Stimulated activated naive CD8-positive, alpha-beta T cell treated with anti-CD3 and anti-CD28 coated beads, Interleukin-15, amount 100 ng/mL, for 72 hours (primary cell): ENCODE measurements around the gene RBL1.
A peak's percentile ranks its signal among the peaks of the same experiment; 100 is the strongest.
"Not testable (repeated sequence)": the region's sequence is repeated elsewhere in the genome, so short reads cannot be mapped to it uniquely, and the experiment has no call there.

Experiments
- ATAC-seq: fragments of 150-1000 bp; cut with Tn5 transposase; 2 replicates; pipeline ENCODE4 v1.10.0; 2021; ENCODE audit warnings: mild to moderate bottlenecking, moderate library complexity
- DNase-seq, 2 donors: peaks; one replicate each; pipeline ENCODE4 v3.0.0; 2021 to 2022
- H3K27ac Mint-ChIP-seq, 2 donors: one replicate each; pipeline ENCODE4 v1.8.0; 2022; ENCODE audit warnings: mild to moderate bottlenecking in 2 of 2, mixed read lengths in 2 of 2, moderate library complexity in 2 of 2
- H3K27me3 Mint-ChIP-seq: one replicate; pipeline ENCODE4 v1.8.0; 2022; ENCODE audit warnings: mixed read lengths
- H3K4me1 Mint-ChIP-seq: one replicate; pipeline ENCODE4 v1.8.0; 2022; ENCODE audit warnings: mild to moderate bottlenecking, mixed read lengths
- H3K4me3 Mint-ChIP-seq, 2 donors: one replicate each; pipeline ENCODE4 v1.8.0; 2022; ENCODE audit warnings: mild to moderate bottlenecking in 2 of 2, mixed read lengths in 2 of 2, moderate library complexity in 1 of 2
- H3K9me3 Mint-ChIP-seq, 2 donors: one replicate each; pipeline ENCODE4 v1.8.0; 2022; ENCODE audit warnings: mixed read lengths in 2 of 2

Gene RBL1

GRCh38 chr20:37095599-37096414 lies at the start of gene RBL1:
TSS of gene RBL1 (minus strand) at chr20:37095997. CDS start at chr20:37095928, 69 bp downstream.
- DNase-seq: peak; percentile 90 to 91
- Mint-ChIP-seq H3K4me1 (peaks cover 47% of the 10 kb centered on the region), H3K4me3 (peak within 1 kb of the TSS; percentile 98), H3K27me3 (no peaks in the 10 kb centered on the region), H3K9me3 (no peaks in the 10 kb centered on the region), H3K27ac (peak within 1 kb of the TSS; percentile 100)
- peak; percentile 89 for ATAC-seq

GRCh38 chr20:37144856-37145404 lies 49.1 kb upstream of the RBL1 start:
- no peaks in the 10 kb centered on the region for H3K9me3 Mint-ChIP-seq
- ATAC-seq (no peak), DNase-seq (no peak)
- H3K27ac Mint-ChIP-seq: no peak overlapping the region
- no peak overlapping the region for H3K4me3 Mint-ChIP-seq
- no peaks in the 10 kb centered on the region for H3K4me1 Mint-ChIP-seq
- no peaks in the 10 kb centered on the region for H3K27me3 Mint-ChIP-seq

GRCh38 chr20:37142708-37143107 lies 46.9 kb upstream of the RBL1 start:
- H3K27me3 Mint-ChIP-seq: no peaks in the 10 kb centered on the region
- no peak for ATAC-seq
- H3K27ac Mint-ChIP-seq: no peak overlapping the region
- no peak overlapping the region for H3K4me3 Mint-ChIP-seq
- H3K4me1 Mint-ChIP-seq: no peaks in the 10 kb centered on the region
- DNase-seq: no peak
- no peaks in the 10 kb centered on the region for H3K9me3 Mint-ChIP-seq

- no peak for DNase-seq
- no peaks in the 10 kb centered on the region for H3K27me3 Mint-ChIP-seq
- H3K4me3 Mint-ChIP-seq: no peak overlapping the region
- no peaks in the 10 kb centered on the region for H3K9me3 Mint-ChIP-seq
- H3K4me1 Mint-ChIP-seq: no peaks in the 10 kb centered on the region
- H3K27ac Mint-ChIP-seq: no peak overlapping the region
- no peak for ATAC-seq
Measured at GRCh38 chr20:37137547-37137946, 41.8 kb upstream of the RBL1 start.

- ATAC-seq: no peak
- DNase-seq: no peak
Measured at GRCh38 chr20:37133952-37134351, 38.2 kb upstream of the RBL1 start.

GRCh38 chr20:37131486-37131885 lies 35.7 kb upstream of the RBL1 start:
- Mint-ChIP-seq H3K4me1 (no peaks in the 10 kb centered on the region), H3K27ac (no peak overlapping the region), H3K4me3 (no peak overlapping the region), H3K9me3 (no peaks in the 10 kb centered on the region), H3K27me3 (no peaks in the 10 kb centered on the region)
- ATAC-seq (no peak), DNase-seq (no peak)

More at GRCh38 chr20:37133952-37134351, 38.2 kb upstream of the RBL1 start:
- Mint-ChIP-seq H3K4me1 (no peaks in the 10 kb centered on the region), H3K27ac (no peak overlapping the region), H3K4me3 (no peak overlapping the region), H3K9me3 (no peaks in the 10 kb centered on the region), H3K27me3 (no peaks in the 10 kb centered on the region)

- ATAC-seq (no peak), DNase-seq (no peak)
- Mint-ChIP-seq H3K4me3 (no peak overlapping the region), H3K9me3 (no peaks in the 10 kb centered on the region), H3K27ac (no peak overlapping the region), H3K27me3 (no peaks in the 10 kb centered on the region), H3K4me1 (no peaks in the 10 kb centered on the region)
Measured at GRCh38 chr20:37128803-37129202, 33.0 kb upstream of the RBL1 start.

- ATAC-seq, H3K9me3 Mint-ChIP-seq, H3K4me1 Mint-ChIP-seq, H3K27me3 Mint-ChIP-seq, DNase-seq, H3K27ac Mint-ChIP-seq, H3K4me3 Mint-ChIP-seq: not testable (repeated sequence)
Measured at GRCh38 chr20:37126290-37126689, 30.5 kb upstream of the RBL1 start.

- no peak overlapping the region for H3K27ac Mint-ChIP-seq
- H3K4me3 Mint-ChIP-seq: no peak overlapping the region
- H3K4me1 Mint-ChIP-seq: no peaks in the 10 kb centered on the region
- no peak for ATAC-seq
- H3K9me3 Mint-ChIP-seq: no peaks in the 10 kb centered on the region
- no peak for DNase-seq
- no peaks in the 10 kb centered on the region for H3K27me3 Mint-ChIP-seq
Measured at GRCh38 chr20:37123441-37123840, 27.6 kb upstream of the RBL1 start.

- no peaks in the 10 kb centered on the region for H3K9me3 Mint-ChIP-seq
- no peak for DNase-seq
- H3K27ac Mint-ChIP-seq: no peak overlapping the region
- no peak overlapping the region for H3K4me3 Mint-ChIP-seq
- no peaks in the 10 kb centered on the region for H3K4me1 Mint-ChIP-seq
- H3K27me3 Mint-ChIP-seq: no peaks in the 10 kb centered on the region
- ATAC-seq: no peak
Measured at GRCh38 chr20:37120497-37120896, 24.7 kb upstream of the RBL1 start.

GRCh38 chr20:37119356-37120036 lies 23.7 kb upstream of the RBL1 start:
- Mint-ChIP-seq H3K27me3 (no peaks in the 10 kb centered on the region), H3K4me3 (peak overlapping the region in 1 of 2 donors; percentile 22), H3K9me3 (no peaks in the 10 kb centered on the region), H3K27ac (no peak overlapping the region), H3K4me1 (no peaks in the 10 kb centered on the region)
- ATAC-seq: no peak
- no peak for DNase-seq

- no peak for DNase-seq
- no peak overlapping the region for H3K4me3 Mint-ChIP-seq
- no peaks in the 10 kb centered on the region for H3K27me3 Mint-ChIP-seq
- no peak for ATAC-seq
- H3K4me1 Mint-ChIP-seq: no peaks in the 10 kb centered on the region
- H3K27ac Mint-ChIP-seq: no peak overlapping the region
- no peaks in the 10 kb centered on the region for H3K9me3 Mint-ChIP-seq
Measured at GRCh38 chr20:37114012-37114411, 18.2 kb upstream of the RBL1 start.

GRCh38 chr20:37111926-37112455 lies 16.2 kb upstream of the RBL1 start:
- DNase-seq: no peak
- peak; percentile 31 for ATAC-seq
- Mint-ChIP-seq H3K27me3 (no peaks in the 10 kb centered on the region), H3K4me1 (no peaks in the 10 kb centered on the region), H3K27ac (no peak overlapping the region), H3K9me3 (no peaks in the 10 kb centered on the region), H3K4me3 (no peak overlapping the region)

GRCh38 chr20:37108676-37109075 lies 12.9 kb upstream of the RBL1 start:
- ATAC-seq: no peak
- no peak overlapping the region for H3K27ac Mint-ChIP-seq
- no peak overlapping the region for H3K4me3 Mint-ChIP-seq
- no peaks in the 10 kb centered on the region for H3K9me3 Mint-ChIP-seq
- H3K27me3 Mint-ChIP-seq: no peaks in the 10 kb centered on the region
- no peaks in the 10 kb centered on the region for H3K4me1 Mint-ChIP-seq
- DNase-seq: no peak

- Mint-ChIP-seq H3K4me1 (no peaks in the 10 kb centered on the region), H3K9me3 (no peaks in the 10 kb centered on the region), H3K27me3 (no peaks in the 10 kb centered on the region), H3K4me3 (no peak overlapping the region), H3K27ac (no peak overlapping the region)
- ATAC-seq (no peak), DNase-seq (no peak)
Measured at GRCh38 chr20:37102571-37102970, 6.8 kb upstream of the RBL1 start.
